ENCODE data around the gene NDRG4.
A peak's percentile ranks its signal among the peaks of the same experiment; 100 is the strongest.

Gene NDRG4

GRCh38 chr16:58510776-58511628 lies 11.1 kb downstream of the NDRG4 start:
- no peak for DNase-seq

- peak; percentile 56 to 81 (median 76) for DNase-seq
Measured at GRCh38 chr16:58511933-58512815, 12.2 kb downstream of the NDRG4 start.

GRCh38 chr16:58513874-58514273 lies 13.9 kb downstream of the NDRG4 start:
- no peak for DNase-seq

- DNase-seq, result peak; percentile 49 to 76 (median 60)
Measured at GRCh38 chr16:58515125-58515870, 15.4 kb downstream of the NDRG4 start, which contains the start of gene SETD6. SETD6 (plus strand) TSS chr16:58515517; CDS start chr16:58515538, 21 bp downstream.

GRCh38 chr16:58515871-58516767 lies 16.2 kb downstream of the NDRG4 start:
- peak; percentile 29 to 77 (median 52) for DNase-seq

GRCh38 chr16:58516768-58517107 lies 16.8 kb downstream of the NDRG4 start:
- no peak for DNase-seq

GRCh38 chr16:58518083-58518979 lies 18.4 kb downstream of the NDRG4 start:
- no peak for DNase-seq

GRCh38 chr16:58518980-58519368 lies 19.0 kb downstream of the NDRG4 start:
- DNase-seq, result no peak

GRCh38 chr16:58519707-58520106 lies 19.8 kb downstream of the NDRG4 start:
- no peak for DNase-seq

- DNase-seq, result no peak
Measured at GRCh38 chr16:58530179-58530578, 30.2 kb downstream of the NDRG4 start.

- no peak for DNase-seq
Measured at GRCh38 chr16:58532414-58532813, 32.5 kb downstream of the NDRG4 start.

- no peak for DNase-seq
Measured at GRCh38 chr16:58533751-58534470, 34.0 kb downstream of the NDRG4 start.

- no peak for DNase-seq
Measured at GRCh38 chr16:58535100-58535499, 35.2 kb downstream of the NDRG4 start.

- DNase-seq, result no peak
Measured at GRCh38 chr16:58536278-58536677, 36.3 kb downstream of the NDRG4 start.

GRCh38 chr16:58537124-58537906 lies 37.4 kb downstream of the NDRG4 start:
- DNase-seq, result no peak

- no peak for DNase-seq
Measured at GRCh38 chr16:58541711-58542110, 41.8 kb downstream of the NDRG4 start.

- no peak for DNase-seq
Measured at GRCh38 chr16:58542291-58542690, 42.3 kb downstream of the NDRG4 start.

GRCh38 chr16:58543685-58544084 lies 43.7 kb downstream of the NDRG4 start:
- DNase-seq, result no peak

- DNase-seq, result no peak
Measured at GRCh38 chr16:58548378-58548777, 48.4 kb downstream of the NDRG4 start.
